HG03045 (cell line): ENCODE data around the gene AP3B2.

Experiments
- ATAC-seq: cut with Tn5 transposase; IDR thresholded peaks from one replicate; pipeline ENCODE4 v1.9.1; 2021; ENCODE audit warnings: mild to moderate bottlenecking, moderate library complexity; ENCODE audit not compliant: unreplicated experiment

Gene AP3B2

GRCh38 chr15:82697735-82698407 lies 11.8 kb downstream of the AP3B2 start:
- ATAC-seq, result no peak

- no peak for ATAC-seq
Measured at GRCh38 chr15:82692171-82692570, 17.5 kb downstream of the AP3B2 start.

- ATAC-seq, result no peak
Measured at GRCh38 chr15:82689147-82689546, 20.5 kb downstream of the AP3B2 start.

GRCh38 chr15:82688691-82689090 lies 21.0 kb downstream of the AP3B2 start:
- ATAC-seq, result no peak

GRCh38 chr15:82681371-82681770 lies 28.3 kb downstream of the AP3B2 start:
- no peak for ATAC-seq

- ATAC-seq, result peak; percentile 72
Measured at GRCh38 chr15:82680200-82681102, 29.2 kb downstream of the AP3B2 start.

GRCh38 chr15:82679626-82680199 lies 30.0 kb downstream of the AP3B2 start:
- ATAC-seq, result no peak

- ATAC-seq, result no peak
Measured at GRCh38 chr15:82677720-82678323, 31.9 kb downstream of the AP3B2 start.

GRCh38 chr15:82674873-82675272 lies 34.8 kb downstream of the AP3B2 start:
- no peak for ATAC-seq

- no peak for ATAC-seq
Measured at GRCh38 chr15:82670699-82671098, 39.0 kb downstream of the AP3B2 start.

GRCh38 chr15:82666606-82667005 lies 43.1 kb downstream of the AP3B2 start:
- ATAC-seq, result no peak

- no peak for ATAC-seq
Measured at GRCh38 chr15:82664021-82664420, 45.7 kb downstream of the AP3B2 start.

GRCh38 chr15:82663186-82663600 lies 46.5 kb downstream of the AP3B2 start:
- no peak for ATAC-seq

GRCh38 chr15:82662641-82663040 lies 47.0 kb downstream of the AP3B2 start:
- no peak for ATAC-seq

GRCh38 chr15:82660378-82660777 lies 49.3 kb downstream of the AP3B2 start:
- no peak for ATAC-seq

GRCh38 chr15:82656641-82657266 lies 52.9 kb downstream of the AP3B2 start:
- ATAC-seq, result no peak

GRCh38 chr15:82655606-82656005 lies 54.1 kb downstream of the AP3B2 start:
- ATAC-seq, result no peak

GRCh38 chr15:82653483-82654168 lies 56.0 kb downstream of the AP3B2 start:
- no peak for ATAC-seq

- no peak for ATAC-seq
Measured at GRCh38 chr15:82651708-82652107, 58.0 kb downstream of the AP3B2 start.

- ATAC-seq, result no peak
Measured at GRCh38 chr15:82650046-82650670, 59.5 kb downstream of the AP3B2 start.
